GM19043 (cell line): ENCODE data around the gene SRPK1.
"Not testable (repeated sequence)": the region's sequence is repeated elsewhere in the genome, so short reads cannot be mapped to it uniquely, and the experiment has no call there.

Experiments
- ATAC-seq: cut with Tn5 transposase; IDR thresholded peaks from one replicate; pipeline ENCODE4 v1.9.1; 2021; ENCODE audit warnings: low read depth; ENCODE audit not compliant: unreplicated experiment

SRPK1 gene

GRCh38 chr6:35920793-35921732 is at the start of gene SRPK1:
SRPK1 (minus strand) TSS chr6:35921098; CDS start chr6:35921056, 42 bp downstream.
- peak; percentile 78 for ATAC-seq

GRCh38 chr6:35970181-35970580 is 49.3 kb upstream of the SRPK1 start:
- ATAC-seq, result no peak

GRCh38 chr6:35969646-35970045 is 48.7 kb upstream of the SRPK1 start:
- no peak for ATAC-seq

GRCh38 chr6:35968821-35969220 is 47.9 kb upstream of the SRPK1 start:
- no peak for ATAC-seq

- ATAC-seq, result no peak
Observed at GRCh38 chr6:35967076-35967774, 46.3 kb upstream of the SRPK1 start.

- ATAC-seq, result no peak
Observed at GRCh38 chr6:35962779-35963560, 42.1 kb upstream of the SRPK1 start.

GRCh38 chr6:35960187-35960586 is 39.3 kb upstream of the SRPK1 start:
- no peak for ATAC-seq

- no peak for ATAC-seq
Observed at GRCh38 chr6:35955970-35956369, 35.1 kb upstream of the SRPK1 start.

- ATAC-seq, result no peak
Observed at GRCh38 chr6:35955521-35955920, 34.6 kb upstream of the SRPK1 start.

GRCh38 chr6:35955071-35955470 is 34.2 kb upstream of the SRPK1 start:
- ATAC-seq, result no peak

- no peak for ATAC-seq
Observed at GRCh38 chr6:35954333-35954732, 33.4 kb upstream of the SRPK1 start.

- no peak for ATAC-seq
Observed at GRCh38 chr6:35948725-35949124, 27.8 kb upstream of the SRPK1 start.

- ATAC-seq, result no peak
Observed at GRCh38 chr6:35945650-35946025, 24.7 kb upstream of the SRPK1 start.

- ATAC-seq, result no peak
Observed at GRCh38 chr6:35943390-35943789, 22.5 kb upstream of the SRPK1 start.

- ATAC-seq, result no peak
Observed at GRCh38 chr6:35942355-35942754, 21.5 kb upstream of the SRPK1 start.

- ATAC-seq, result not testable (repeated sequence)
Observed at GRCh38 chr6:35941170-35941569, 20.3 kb upstream of the SRPK1 start.

- ATAC-seq, result not testable (repeated sequence)
Observed at GRCh38 chr6:35940014-35940413, 19.1 kb upstream of the SRPK1 start.

GRCh38 chr6:35939259-35939658 is 18.4 kb upstream of the SRPK1 start:
- ATAC-seq, result not testable (repeated sequence)

- no peak for ATAC-seq
Observed at GRCh38 chr6:35936681-35937359, 15.9 kb upstream of the SRPK1 start.

- no peak for ATAC-seq
Observed at GRCh38 chr6:35935469-35935868, 14.6 kb upstream of the SRPK1 start.
